Measurements from ENCODE around the gene SUCLG2. TPM values are rescaled to one million over a fixed set of nuclear protein-coding genes. Genes with fewer than 3 reads are reported as not detected.

The SUCLG2 gene
- total RNA-seq, 1 experiment from 2014 or later: 38.5 TPM

- Histone ChIP-seq H3K79me2 (ENCODE audit: insufficient read depth, low read length) (no peaks in the 10 kb centered on the region), H3K23me2 (ENCODE audit: insufficient read length, low read depth, low read length, poor library complexity, severe bottlenecking) (no peaks in the 10 kb centered on the region), H2BK5ac (ENCODE audit: insufficient read length, low read length) (no peak overlapping the region), H3K27ac (ENCODE audit: insufficient read length, low read depth, low read length) (no peak overlapping the region), H3K27me3 (ENCODE audit: insufficient read depth, low read length) (no peaks in the 10 kb centered on the region), H3K14ac (ENCODE audit: insufficient read depth, low read length) (no peak overlapping the region), H3K79me1 (ENCODE audit: insufficient read depth, low read depth, low read length, poor library complexity, severe bottlenecking) (no peaks in the 10 kb centered on the region), H3K18ac (ENCODE audit: insufficient read length, low read depth, low read length) (no peak overlapping the region), H4K91ac (ENCODE audit: insufficient read length, low read depth, low read length) (no peak overlapping the region), H3K4ac (ENCODE audit: low read depth, low read length) (no peak overlapping the region), H3K56ac (ENCODE audit: insufficient read length, low read depth, low read length) (no peak overlapping the region), H2BK15ac (ENCODE audit: low read depth, low read length) (no peak overlapping the region), H2AFZ (ENCODE audit: low read length) (no peak overlapping the region), H2BK120ac (ENCODE audit: low read depth, low read length, poor library complexity, severe bottlenecking) (no peak overlapping the region), H4K5ac (ENCODE audit: insufficient read length, low read depth, low read length) (no peak overlapping the region), H3K4me1 (ENCODE audit: insufficient read depth, low read length) (no peaks in the 10 kb centered on the region), H3T11ph (ENCODE audit: low read length) (no peak overlapping the region), H2BK12ac (ENCODE audit: insufficient read length, low read depth, low read length) (no peak overlapping the region), H4K8ac (replicated peaks; ENCODE audit: insufficient read length, low read depth, low read length) (no peak overlapping the region), H3K23ac (ENCODE audit: insufficient read length, low read depth, low read length) (no peak overlapping the region), H3K9ac (ENCODE audit: extremely low read depth, insufficient read length, low read length) (no peak overlapping the region), H3K9me3 (ENCODE audit: control insufficient read depth, low read depth, low read length) (no peaks in the 10 kb centered on the region), H2BK20ac (ENCODE audit: low read depth, low read length, poor library complexity, severe bottlenecking) (no peak overlapping the region), H2AK5ac (ENCODE audit: insufficient read length, low read length) (no peak overlapping the region), H3K4me2 (ENCODE audit: insufficient read depth, insufficient read length, low read length) (no peak overlapping the region), H4K20me1 (ENCODE audit: control insufficient read depth, insufficient read depth, insufficient read length) (no peaks in the 10 kb centered on the region)
- Mint-ChIP-seq H3K4me3 (no peak overlapping the region), H3K4me1 (peaks cover 0 to 2% of the 10 kb centered on the region in 2 experiments; a peak in 1 of 4 replicates), H3K9me3 (no peaks in the 10 kb centered on the region; a peak in 1 of 5 replicates), H3K36me3 (ENCODE audit: insufficient read depth in 1 of 3, low read depth in 3 of 3) (peaks cover 0 to 2% (median 0%) of the 10 kb centered on the region in 3 experiments; a peak in 2 of 7 replicates), H3K27me3 (ENCODE audit: low read depth) (no peaks in the 10 kb centered on the region), H3K27ac (no peak overlapping the region)
- DNase-seq: no peak
- TF ChIP-seq, protein P1, sequence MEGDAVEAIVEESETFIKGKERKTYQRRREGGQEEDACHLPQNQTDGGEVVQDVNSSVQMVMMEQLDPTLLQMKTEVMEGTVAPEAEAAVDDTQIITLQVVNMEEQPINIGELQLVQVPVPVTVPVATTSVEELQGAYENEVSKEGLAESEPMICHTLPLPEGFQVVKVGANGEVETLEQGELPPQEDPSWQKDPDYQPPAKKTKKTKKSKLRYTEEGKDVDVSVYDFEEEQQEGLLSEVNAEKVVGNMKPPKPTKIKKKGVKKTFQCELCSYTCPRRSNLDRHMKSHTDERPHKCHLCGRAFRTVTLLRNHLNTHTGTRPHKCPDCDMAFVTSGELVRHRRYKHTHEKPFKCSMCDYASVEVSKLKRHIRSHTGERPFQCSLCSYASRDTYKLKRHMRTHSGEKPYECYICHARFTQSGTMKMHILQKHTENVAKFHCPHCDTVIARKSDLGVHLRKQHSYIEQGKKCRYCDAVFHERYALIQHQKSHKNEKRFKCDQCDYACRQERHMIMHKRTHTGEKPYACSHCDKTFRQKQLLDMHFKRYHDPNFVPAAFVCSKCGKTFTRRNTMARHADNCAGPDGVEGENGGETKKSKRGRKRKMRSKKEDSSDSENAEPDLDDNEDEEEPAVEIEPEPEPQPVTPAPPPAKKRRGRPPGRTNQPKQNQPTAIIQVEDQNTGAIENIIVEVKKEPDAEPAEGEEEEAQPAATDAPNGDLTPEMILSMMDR (conservative IDR thresholded peaks at IDR 0.05): no peak
- no CpG with 5 or more reads among the region's 3 CpGs for WGBS (ENCODE audit: extremely low coverage, insufficient read length, low lambda C conversion rate)
Observed at GRCh38 chr3:67564008-67564407, 90.4 kb downstream of the SUCLG2 start.

Measured in H9 (cell line).